ENCODE measurements around the gene IL22RA2.
"Not testable (repeated sequence)": the region's sequence is repeated elsewhere in the genome, so short reads cannot be mapped to it uniquely, and the experiment has no call there.

The IL22RA2 gene

DNA sequence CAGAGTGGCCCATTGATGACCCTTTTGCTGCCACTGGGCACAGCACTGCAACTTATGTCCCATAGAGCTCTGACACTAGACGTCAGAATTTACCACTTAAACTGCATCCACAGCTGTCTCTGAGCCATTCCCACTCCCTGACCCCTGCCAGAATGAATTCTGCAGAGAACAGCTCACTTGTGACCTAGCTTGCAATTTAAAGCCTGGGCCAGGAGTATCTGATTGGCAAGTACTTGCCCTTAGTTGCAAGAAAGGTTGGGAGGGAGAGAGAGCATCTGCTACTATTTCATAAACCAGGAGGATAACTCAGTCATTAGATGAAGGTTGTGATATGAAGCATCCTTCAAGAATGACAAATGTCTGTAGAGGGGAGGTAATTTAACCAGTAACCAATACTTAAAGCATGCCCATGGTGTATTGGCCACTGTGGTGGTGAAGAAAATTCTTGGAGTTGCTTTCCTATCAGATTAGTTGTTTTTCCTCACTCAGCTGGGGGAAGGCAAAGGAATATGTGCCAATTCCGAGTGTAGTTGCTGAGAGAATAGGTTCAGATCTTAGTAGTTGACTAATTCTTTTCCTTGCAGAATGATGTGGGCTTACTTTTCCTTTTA, 46.5 kb downstream of the IL22RA2 start:
- no peak for DNase-seq (ENCODE audit: low read depth in 2 of 2, low spot score in 1 of 2)

DNA sequence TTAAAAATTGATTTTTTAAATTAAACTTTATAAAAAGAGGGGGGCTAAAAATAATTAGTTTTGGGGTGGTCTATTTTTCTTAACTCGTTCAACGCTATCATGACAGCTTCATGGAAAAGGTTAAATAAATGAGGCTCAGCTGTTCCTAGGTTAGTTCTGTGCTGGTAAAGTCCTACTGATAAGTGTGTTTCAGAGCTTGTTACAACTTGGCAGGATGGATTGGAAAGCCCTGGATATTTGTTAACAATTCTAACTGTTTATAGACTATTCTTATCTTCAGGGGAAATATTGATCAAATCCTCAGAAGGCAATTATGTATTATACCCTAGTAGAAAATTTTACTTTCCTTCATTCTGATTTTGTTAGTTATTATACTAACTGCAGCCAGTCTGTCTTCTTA, 50.4 kb downstream of the IL22RA2 start:
- DNase-seq (ENCODE audit: low read depth in 2 of 2, low spot score in 1 of 2): no peak

DNA sequence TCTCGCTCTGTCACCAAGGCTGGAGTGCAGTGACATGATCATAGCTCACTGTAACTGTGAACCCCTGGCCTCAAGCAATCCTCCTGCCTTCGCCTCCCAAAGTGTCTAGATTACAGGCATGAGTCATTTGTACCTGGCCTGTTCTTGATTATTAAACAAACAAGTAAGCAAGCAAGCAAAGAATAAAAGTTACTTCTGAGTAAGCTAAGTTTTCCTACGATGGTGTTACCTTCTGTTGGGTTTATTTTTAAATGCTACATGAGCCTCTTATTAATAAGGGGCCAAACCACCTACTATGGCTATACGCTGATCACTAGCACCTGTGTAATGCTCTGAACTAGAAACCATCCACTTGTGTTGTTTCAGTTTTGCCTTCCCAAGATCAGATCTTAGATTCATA, 50.8 kb downstream of the IL22RA2 start:
- DNase-seq (ENCODE audit: low read depth in 2 of 2, low spot score in 1 of 2): no peak

DNA sequence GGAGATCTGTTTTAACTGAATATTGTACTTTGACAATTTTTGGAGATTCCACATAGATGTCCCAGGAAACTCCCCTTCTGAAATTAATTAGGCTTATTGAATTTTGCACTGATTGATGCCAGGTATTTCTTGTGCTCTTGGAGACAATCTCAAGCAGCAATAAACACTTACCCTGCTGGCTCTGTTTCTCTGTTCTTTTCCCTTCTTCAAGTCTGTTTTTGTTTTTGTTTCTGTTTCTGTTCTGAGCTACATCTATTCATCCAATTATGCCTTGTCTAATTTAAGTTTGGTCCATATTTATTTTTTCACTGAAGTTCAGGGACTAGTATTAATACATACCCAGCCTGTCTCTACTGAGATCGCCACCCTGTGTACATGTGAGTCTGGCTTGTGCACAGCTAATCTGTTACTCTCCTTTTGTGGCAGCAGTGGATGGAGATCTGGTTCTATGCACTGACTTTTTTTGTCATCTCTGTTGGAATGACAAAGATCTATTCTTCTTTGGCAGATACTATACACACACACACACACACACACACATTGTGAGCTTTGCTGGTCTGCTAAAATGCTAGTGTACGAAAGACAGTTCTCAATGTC, 51.9 kb downstream of the IL22RA2 start:
- no peak for DNase-seq (ENCODE audit: low read depth in 2 of 2, low spot score in 1 of 2)

DNA sequence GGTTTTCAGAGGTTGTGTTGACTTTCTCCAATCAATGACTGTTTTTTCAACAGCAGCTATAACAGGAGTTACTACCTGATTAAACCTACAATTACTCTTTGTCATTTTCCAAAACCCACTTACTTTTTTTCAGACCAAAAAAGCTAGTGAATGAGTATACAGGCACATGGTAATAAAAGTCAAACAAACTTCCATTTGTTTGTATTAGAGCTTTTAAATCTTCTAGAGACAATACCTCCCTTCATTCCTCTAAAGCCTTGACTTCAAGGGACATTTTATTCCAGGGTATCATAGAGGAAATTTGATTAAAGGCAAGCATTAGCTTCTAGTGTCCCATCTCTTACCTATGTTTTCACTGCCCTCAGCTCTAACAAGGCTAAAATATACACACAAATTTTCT, 52.7 kb downstream of the IL22RA2 start:
- DNase-seq (ENCODE audit: low read depth in 2 of 2, low spot score in 1 of 2): no peak

DNA sequence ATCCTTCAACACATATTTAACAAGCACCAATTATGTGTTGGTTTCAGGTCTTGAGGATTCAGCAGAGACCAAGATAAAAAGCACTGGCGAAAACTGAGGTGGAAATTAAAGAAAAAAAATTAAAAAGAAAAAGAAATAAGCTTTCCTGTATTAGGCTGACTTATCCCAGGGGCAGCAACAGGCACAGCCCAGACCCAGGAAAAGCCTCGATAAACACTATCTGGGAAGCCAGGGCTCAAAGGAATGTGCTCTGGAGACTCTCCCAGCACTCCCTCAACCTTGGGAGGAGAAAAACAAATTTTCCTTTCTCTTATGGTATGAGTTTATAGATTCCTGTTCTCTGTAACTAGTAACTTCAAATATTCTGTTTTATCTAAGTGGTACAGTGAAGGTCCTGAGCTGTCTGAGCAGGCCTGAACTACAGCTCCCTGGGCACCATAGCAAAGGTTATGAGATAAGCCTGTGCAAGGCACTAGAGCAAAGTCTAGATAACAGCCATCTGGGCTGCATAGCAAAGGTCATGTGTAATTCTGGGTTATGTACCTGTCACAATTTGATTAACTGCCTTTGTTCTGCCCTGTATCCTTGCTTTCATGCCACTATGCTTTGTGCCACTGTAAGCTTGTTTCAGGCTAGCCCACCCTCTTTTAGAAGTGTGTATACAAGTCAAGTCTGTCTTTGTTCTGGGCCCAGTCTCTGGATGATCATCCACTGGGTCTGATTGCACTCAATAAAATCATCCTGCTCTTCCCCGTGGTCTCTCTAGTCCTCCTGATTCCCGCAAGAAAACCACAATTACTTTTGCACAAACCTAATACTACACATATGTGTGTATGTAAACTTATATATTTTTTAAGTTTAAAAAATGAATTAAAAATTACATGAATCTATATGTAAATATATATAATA, 54.0 kb downstream of the IL22RA2 start:
- DNase-seq (ENCODE audit: low read depth in 2 of 2, low spot score in 1 of 2): no peak

DNA sequence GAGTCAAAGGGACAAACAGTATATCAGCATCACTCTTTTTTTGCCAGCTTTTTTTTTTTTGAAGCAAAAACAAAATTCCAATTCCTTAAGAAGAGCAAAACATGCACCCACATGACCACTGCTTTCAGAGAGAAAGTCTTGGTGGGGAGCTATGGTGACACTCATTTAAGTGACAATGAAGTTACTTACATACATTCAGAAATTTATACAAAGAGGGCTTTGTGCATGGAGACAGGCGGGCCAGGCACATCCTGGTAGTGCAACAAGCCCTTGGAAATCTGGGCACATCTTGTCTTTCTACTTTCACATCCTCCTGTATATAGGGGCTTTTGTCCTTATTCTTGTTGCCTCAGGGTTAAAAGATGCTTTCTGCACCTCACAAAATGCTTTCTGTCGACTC, 55.9 kb downstream of the IL22RA2 start:
- DNase-seq (ENCODE audit: low read depth in 2 of 2, low spot score in 1 of 2): no peak

DNA sequence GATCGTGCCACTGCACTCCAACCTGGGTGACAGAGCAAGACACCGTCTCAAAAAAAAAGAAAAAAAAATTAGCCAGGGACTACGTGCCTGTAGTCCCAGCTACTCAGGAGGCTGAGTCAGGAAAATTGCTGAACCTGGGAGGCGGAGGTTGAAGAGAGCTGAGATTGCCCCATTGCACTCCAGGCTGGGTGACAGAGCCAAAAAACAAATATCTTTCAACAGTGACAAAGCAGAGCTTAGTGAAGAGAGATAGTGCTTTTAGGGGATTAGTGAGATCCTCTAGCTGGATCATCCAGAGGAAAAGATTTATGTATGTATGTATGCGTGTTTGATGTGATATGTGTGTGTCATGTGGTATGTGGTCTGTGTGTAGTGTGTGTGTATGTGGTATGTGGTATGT, 56.6 kb downstream of the IL22RA2 start:
- DNase-seq (ENCODE audit: low read depth in 2 of 2, low spot score in 1 of 2): no peak

DNA sequence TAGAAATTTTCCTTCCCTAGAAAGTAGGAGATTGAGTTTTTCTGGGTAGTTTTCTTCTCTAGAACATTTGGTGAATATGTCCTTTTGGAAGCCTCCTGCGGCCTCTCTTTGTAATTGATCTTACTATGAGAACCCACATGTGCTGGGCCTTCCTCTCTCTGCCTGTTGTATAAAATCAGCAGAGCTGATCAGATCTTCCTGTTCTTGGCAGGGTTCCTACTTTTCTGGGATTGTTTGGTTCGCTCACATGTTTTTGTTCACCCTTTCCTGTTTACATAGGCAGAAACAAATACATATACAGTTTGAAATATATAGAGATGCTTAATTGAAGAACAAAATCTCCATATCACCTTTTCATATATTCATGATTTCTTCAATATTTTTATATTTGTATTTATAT, 57.8 kb downstream of the IL22RA2 start:
- DNase-seq (ENCODE audit: low read depth in 2 of 2, low spot score in 1 of 2): no peak

DNA sequence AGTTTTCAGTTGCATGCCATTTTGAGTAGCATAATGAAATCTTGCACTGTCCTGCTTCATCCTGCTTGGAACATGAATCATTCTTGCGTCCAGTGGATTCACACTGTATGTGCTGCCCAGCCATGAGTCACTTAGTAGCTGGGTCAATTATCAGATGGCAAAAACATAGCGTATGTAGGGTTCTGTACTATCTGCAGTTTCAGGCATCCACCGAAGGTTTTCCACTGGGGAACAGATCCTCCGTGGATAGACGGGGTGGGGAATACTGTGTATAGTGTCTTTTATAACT, 61.4 kb downstream of the IL22RA2 start:
- DNase-seq (ENCODE audit: low read depth in 2 of 2, low spot score in 1 of 2): no peak

DNA sequence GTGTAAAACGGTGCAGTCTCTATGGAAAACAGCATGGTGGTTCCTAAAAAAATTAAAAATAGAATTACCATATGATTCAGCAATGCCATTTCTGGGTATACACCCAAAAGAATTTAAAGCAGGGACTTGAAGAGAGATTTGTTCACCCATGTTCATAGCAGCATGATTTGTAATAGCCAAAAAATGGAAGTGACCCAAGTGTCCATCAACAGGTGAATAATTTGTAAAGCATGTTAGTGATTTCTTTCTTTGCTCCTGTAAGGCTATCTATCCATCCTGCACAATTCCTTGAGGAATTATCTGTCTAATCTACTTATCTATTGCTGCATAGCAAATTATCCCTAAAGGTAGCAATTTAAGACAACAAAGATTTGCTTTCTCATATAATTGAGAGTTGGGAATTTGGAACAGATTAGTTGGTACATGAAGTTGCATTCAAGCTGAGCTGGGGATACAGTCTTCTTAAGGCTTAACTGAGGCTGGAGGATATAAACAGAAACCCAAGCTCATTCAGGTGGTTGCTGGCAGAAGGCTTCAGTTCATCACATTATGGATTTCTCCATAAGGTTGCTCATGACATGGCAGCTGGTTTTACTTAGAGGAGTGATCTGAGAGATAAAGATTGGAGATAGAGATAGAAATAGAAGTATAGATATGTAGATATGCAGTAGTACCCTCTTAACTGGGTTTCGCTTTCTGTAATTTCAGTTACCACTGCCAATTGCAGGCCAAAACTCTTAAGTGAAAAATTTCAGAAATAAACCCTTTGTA, 62.0 kb downstream of the IL22RA2 start:
- DNase-seq (ENCODE audit: low read depth in 2 of 2, low spot score in 1 of 2): no peak

DNA sequence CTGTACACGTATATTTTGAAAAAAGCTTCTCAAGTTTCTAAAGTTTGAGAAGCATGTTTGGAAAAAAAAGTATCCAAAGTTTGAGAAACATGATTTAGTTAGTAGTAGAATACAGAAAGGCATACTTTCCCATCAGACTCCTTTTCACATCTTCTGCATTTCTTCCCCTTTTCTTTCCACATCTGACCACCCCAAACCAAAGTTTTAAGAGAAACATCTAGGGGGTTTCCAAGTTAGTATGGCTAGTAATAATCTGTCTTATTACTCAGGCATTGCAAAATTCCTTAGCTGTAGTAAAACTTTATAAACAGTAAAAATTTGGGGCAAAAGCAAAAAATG, 65.7 kb downstream of the IL22RA2 start:
- DNase-seq (ENCODE audit: low read depth in 2 of 2, low spot score in 1 of 2): no peak

DNA sequence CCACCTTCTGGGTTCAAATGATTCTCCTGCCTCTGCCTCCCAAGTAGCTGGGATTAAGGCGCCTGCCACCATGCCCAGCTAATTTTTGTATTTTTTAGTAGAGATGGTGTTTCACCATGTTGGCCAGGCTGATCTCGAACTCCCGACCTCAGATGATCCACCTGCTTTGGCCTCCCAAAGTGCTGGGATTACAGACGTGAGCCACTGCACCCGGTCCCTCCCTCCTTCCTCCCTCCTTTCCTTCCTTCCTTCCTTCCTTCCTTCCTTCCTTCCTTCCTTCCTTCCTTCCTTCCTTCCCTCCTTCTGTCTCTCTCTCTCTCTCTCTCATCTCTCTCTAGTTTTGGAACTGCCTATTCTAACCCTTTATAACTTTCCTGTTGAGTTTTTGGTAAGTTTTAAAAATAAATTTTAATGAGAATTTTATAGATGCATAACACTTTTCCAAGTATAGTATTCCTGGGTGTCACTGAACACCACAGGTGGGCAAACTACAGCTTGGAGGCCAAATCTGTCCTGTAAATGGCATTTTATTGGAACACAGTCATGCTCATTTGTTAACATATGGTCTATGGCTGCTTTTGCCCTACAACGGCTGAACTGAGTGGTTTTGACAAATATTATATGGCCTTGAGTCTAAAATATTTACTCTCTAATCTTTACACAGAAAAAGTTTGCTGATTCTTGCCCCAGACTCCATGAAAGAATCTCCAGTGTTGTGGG, 66.2 kb downstream of the IL22RA2 start:
- DNase-seq (ENCODE audit: low read depth in 2 of 2, low spot score in 1 of 2): not testable (repeated sequence)

DNA sequence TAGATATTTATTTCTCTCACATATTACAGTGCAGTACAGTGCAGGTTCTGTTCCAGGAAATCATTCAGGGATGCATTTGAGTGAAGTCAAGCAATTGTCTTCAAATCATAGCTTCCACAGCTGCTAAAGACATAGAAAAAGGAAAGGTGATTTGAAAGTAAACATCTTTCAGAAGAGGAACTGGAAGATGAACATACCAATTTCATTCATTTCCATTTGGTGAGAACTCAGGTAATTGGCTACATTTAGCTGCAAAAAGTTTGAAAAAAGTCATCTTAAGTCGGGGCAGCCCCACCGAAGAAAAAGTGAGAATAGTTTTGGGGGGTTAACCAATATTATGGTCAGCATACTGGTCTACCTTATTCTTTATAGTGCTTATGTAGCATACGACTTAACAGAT, 67.3 kb downstream of the IL22RA2 start:
- no peak for DNase-seq (ENCODE audit: low read depth in 2 of 2, low spot score in 1 of 2)

DNA sequence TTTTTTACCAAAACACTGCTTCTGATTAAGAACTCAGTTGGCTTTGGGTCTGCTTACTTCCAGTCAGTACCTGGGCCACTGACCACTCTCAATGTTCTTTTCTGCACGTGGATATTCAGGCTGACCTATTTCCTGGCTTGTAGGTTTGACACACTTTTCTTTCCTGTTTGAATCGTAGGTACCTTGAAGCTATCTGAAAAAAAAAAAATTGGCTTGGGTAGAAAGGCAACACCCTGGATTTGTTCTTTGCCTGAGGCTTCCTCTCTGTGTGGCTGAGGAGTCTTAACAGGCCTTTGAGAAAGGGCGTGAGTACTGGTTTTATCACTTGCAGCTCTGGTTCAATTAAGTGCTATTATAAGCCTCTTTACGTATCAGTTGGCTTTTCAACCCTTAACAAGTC, 68.1 kb downstream of the IL22RA2 start:
- DNase-seq (ENCODE audit: low read depth in 2 of 2, low spot score in 1 of 2): no peak

DNA sequence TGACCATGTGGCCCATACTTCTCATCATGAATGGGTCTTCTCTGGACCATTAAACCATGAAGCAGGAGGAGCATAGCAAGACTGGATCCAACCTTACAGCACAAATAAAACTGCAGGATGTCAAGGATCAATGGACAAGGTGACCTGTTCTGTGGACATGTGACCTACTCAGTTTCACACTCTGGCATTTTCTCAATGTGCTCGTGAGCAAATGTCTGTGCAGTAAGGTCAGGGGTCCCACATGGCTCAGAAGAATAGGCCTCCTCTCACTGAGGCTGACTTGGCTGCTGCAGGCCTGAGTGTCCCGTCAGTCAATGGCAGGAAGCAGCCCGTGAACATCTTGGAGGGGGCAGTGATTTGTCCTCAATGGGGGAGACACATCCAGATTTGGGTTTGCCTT, 68.5 kb downstream of the IL22RA2 start:
- DNase-seq (ENCODE audit: low read depth in 2 of 2, low spot score in 1 of 2): no peak

DNA sequence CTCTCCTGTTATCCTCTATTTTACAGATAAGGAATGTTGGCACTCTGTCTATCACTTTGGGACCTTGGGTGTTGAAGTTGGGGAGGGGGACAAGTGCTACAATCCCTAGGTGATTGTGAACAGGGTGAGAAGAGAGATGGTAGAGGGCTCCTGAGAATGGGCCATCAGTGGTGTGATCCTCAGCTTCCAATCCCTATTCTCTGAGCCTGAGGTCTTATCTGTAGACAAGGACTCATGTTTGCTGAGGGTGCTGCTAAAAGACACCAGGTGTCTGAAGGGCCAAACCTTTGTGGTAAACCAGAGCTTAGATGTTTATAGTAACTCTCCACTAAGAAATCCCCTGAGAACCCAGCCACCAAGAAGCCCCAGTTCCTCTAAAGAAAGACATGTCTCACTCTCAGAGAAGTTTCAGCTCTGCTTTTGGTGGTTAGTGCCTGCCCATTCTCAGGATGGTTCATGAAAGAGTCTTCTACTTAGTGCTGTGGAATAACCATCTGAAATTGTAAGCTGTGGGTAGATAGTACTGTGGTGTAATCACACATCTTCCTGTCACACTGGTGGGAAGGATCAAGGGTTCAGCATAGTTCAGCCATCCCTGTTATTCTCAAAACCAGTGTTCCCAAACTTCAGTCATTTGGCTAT, 70.5 kb downstream of the IL22RA2 start:
- DNase-seq (ENCODE audit: low read depth in 2 of 2, low spot score in 1 of 2): no peak

DNA sequence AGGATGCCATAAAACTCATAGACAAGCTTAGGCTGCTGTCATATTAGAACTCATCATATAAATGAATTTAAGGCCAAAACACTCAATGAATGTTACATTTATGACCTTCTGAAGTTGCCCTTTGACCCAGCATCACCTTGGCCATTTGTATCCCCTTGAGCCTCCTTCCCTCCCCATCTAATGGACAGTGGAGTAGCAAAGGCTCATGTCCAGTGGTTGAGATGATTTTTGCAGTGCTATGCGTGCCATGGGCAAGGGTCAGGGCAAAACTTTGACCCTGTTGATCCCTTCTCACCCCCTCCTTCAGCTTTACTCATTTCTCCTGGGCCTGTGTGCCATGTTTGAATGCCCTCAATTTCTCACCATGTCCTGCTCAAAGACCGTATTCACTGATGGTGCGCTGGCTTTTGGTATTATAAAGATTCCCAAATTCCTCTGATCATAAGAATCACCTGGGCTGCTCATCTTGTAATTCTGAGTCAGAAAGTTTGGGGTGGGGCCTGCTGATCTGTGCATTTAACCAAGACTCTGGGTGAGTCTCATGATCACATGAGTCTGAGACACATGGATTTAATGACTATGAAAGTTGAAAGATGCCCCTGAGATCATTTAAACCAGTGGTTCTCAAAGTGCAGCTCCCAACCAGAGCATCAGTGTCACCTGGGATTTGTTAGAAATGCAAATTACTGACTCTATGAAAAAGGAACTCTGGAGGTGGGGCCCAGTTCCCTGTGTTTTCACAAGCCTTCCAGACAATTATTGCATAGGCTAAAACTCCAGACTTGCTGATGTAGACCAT, 71.2 kb downstream of the IL22RA2 start:
- DNase-seq (ENCODE audit: low read depth in 2 of 2, low spot score in 1 of 2): no peak

DNA sequence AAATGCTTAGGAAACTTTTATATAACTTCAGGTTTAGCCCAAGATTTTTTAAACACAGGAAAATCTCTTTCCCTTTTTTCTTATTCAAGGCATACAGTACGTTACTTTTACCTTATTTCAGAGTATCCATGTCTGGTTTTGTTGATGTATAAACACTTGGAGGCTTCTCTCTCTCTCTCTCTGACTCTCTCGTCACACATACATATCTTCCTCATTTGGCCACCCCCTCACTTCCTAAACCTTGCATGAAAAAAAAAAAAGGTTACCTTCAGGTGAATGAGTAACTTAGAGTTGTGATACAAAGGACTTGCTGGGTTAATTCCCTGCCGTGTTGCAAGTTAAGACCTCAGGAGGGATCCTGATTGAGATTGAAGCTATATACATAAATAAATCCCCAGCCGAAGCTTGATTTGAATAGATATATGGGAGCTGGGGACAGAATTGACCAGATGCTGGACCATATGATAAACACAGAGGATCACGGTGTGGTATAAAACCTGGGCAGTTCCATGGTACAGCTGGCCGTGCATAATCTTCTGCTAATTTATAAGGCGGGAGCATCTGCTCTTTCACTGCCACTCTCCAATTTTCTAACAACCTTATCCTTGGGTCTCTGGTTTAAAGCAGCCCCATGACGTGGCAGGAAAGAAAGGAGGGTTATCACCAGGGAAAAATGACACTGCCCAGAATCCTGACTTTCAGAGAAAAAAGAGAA, 73.6 kb downstream of the IL22RA2 start:
- no peak for DNase-seq (ENCODE audit: low read depth in 2 of 2, low spot score in 1 of 2)

All from stimulated activated CD8-positive, alpha-beta memory T cell treated with anti-CD3 and anti-CD28 coated beads, Interleukin-4, amount 100 ng/mL, for 4 hours (primary cell).